ENCODE results near the gene ADGRF1. TPM values are rescaled to one million over a fixed set of nuclear protein-coding genes. Genes with fewer than 3 reads are reported as not detected.

The ADGRF1 gene
- total RNA-seq, 1 donor from 2014 or later: not detected

- Mint-ChIP-seq H3K4me3 (ENCODE audit: unreplicated experiment) (no peak overlapping the region), H3K27me3 (ENCODE audit: unreplicated experiment) (no peaks in the 10 kb centered on the region), H3K36me3 (ENCODE audit: low read depth, unreplicated experiment) (no peaks in the 10 kb centered on the region), H3K27ac (ENCODE audit: unreplicated experiment) (no peak overlapping the region), H3K9me3 (ENCODE audit: unreplicated experiment) (no peaks in the 10 kb centered on the region), H3K4me1 (ENCODE audit: unreplicated experiment) (no peaks in the 10 kb centered on the region)
- no peak for DNase-seq (ENCODE audit: low spot score)
- TF ChIP-seq CTCF (IDR thresholded peaks at IDR 0.05; ENCODE audit: unreplicated experiment): no peak
These were observed 36.6 kb downstream of the ADGRF1 start for GRCh38 chr6:47005486-47005885.

- no peaks in the 10 kb centered on the region for H3K36me3 Mint-ChIP-seq (ENCODE audit: low read depth, unreplicated experiment)
- no peaks in the 10 kb centered on the region for H3K27me3 Mint-ChIP-seq (ENCODE audit: unreplicated experiment)
- H3K4me3 Mint-ChIP-seq (ENCODE audit: unreplicated experiment): no peak overlapping the region
- H3K4me1 Mint-ChIP-seq (ENCODE audit: unreplicated experiment): no peaks in the 10 kb centered on the region
- no peak for DNase-seq (ENCODE audit: low spot score)
- no peaks in the 10 kb centered on the region for H3K9me3 Mint-ChIP-seq (ENCODE audit: unreplicated experiment)
- TF ChIP-seq CTCF (IDR thresholded peaks at IDR 0.05; ENCODE audit: unreplicated experiment): no peak
- H3K27ac Mint-ChIP-seq (ENCODE audit: unreplicated experiment): no peak overlapping the region
These were observed 37.7 kb downstream of the ADGRF1 start for GRCh38 chr6:47004463-47004862.

GRCh38 chr6:47000842-47001241, 41.3 kb downstream of the ADGRF1 start:
- Mint-ChIP-seq H3K4me3 (ENCODE audit: unreplicated experiment) (no peak overlapping the region), H3K36me3 (ENCODE audit: low read depth, unreplicated experiment) (no peaks in the 10 kb centered on the region), H3K9me3 (ENCODE audit: unreplicated experiment) (no peaks in the 10 kb centered on the region), H3K27me3 (ENCODE audit: unreplicated experiment) (no peaks in the 10 kb centered on the region), H3K4me1 (ENCODE audit: unreplicated experiment) (no peaks in the 10 kb centered on the region), H3K27ac (ENCODE audit: unreplicated experiment) (no peak overlapping the region)
- no peak for DNase-seq (ENCODE audit: low spot score)
- TF ChIP-seq CTCF (IDR thresholded peaks at IDR 0.05; ENCODE audit: unreplicated experiment): no peak

- no peak overlapping the region for H3K4me3 Mint-ChIP-seq (ENCODE audit: unreplicated experiment)
- no peak for TF ChIP-seq CTCF (IDR thresholded peaks at IDR 0.05; ENCODE audit: unreplicated experiment)
These were observed 43.6 kb downstream of the ADGRF1 start for GRCh38 chr6:46998436-46999017.

GRCh38 chr6:46997646-46998045, 44.5 kb downstream of the ADGRF1 start:
- Mint-ChIP-seq H3K4me3 (ENCODE audit: unreplicated experiment) (no peak overlapping the region), H3K36me3 (ENCODE audit: low read depth, unreplicated experiment) (no peaks in the 10 kb centered on the region), H3K9me3 (ENCODE audit: unreplicated experiment) (no peaks in the 10 kb centered on the region), H3K27me3 (ENCODE audit: unreplicated experiment) (peaks cover 2% of the 10 kb centered on the region), H3K27ac (ENCODE audit: unreplicated experiment) (no peak overlapping the region), H3K4me1 (ENCODE audit: unreplicated experiment) (no peaks in the 10 kb centered on the region)
- TF ChIP-seq CTCF (IDR thresholded peaks at IDR 0.05; ENCODE audit: unreplicated experiment): no peak
- no peak for DNase-seq (ENCODE audit: low spot score)

More at GRCh38 chr6:46998436-46999017, 43.6 kb downstream of the ADGRF1 start:
- no peaks in the 10 kb centered on the region for H3K36me3 Mint-ChIP-seq (ENCODE audit: low read depth, unreplicated experiment)
- DNase-seq (ENCODE audit: low spot score): no peak
- no peak overlapping the region for H3K27ac Mint-ChIP-seq (ENCODE audit: unreplicated experiment)
- H3K4me1 Mint-ChIP-seq (ENCODE audit: unreplicated experiment): no peaks in the 10 kb centered on the region
- H3K27me3 Mint-ChIP-seq (ENCODE audit: unreplicated experiment): peaks cover 2% of the 10 kb centered on the region
- H3K9me3 Mint-ChIP-seq (ENCODE audit: unreplicated experiment): no peaks in the 10 kb centered on the region

Measured in endothelial cell (in vitro differentiated cells).